ENCODE measurements around the gene MYH9. TPM values are rescaled to one million over a fixed set of nuclear protein-coding genes. Genes with fewer than 3 reads are reported as not detected.

Gene MYH9
- total and polyA plus RNA-seq, 2 experiments from 2014 or later = 58.4 to 233 TPM

DNA sequence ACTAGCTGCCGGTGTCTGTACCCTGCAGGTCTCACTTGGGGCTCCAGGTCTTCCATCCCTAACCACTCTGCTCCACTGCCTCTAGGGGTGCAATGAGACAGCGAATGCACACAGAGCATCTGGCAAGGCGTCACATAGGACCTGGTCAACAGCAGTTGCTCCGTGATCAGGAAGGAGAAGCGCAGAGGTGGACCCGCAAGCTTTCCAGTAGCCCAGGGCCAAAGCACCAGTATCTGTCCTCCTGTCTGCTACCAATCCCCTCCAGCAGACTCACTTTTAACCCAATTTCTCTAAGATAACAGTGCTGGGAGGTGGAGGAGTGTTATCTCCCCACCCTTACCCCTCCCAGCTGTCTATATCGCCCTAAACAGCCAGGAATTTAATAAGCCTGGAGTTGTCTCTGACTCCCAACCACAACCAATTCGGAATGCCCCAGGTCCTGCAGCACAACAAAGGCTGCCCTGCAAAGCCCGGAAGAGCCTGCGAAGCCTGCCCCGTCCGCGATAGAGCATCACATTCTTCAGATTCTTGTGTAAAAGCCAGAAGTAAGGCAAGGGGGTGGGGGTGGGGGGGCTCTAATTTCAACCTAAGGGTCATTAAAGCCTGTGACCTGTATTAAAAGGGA is 19.3 kb downstream of the MYH9 start:
- Mint-ChIP-seq H3K4me3 (peak overlapping the region; percentile 58), H3K27ac (peak overlapping the region; percentile 99), H3K36me3 (ENCODE audit: low read depth) (peaks cover 17% of the 10 kb centered on the region), H3K27me3 (ENCODE audit: insufficient read depth, low read depth, poor library complexity) (peaks cover 18% of the 10 kb centered on the region), H3K4me1 (peaks cover 89% of the 10 kb centered on the region), H3K9me3 (no peaks in the 10 kb centered on the region)
- H3K36me3 ChIP-seq (ENCODE audit: insufficient read depth) = 0 out of 2 replicates have a peak, but pooled peaks cover 5% of the 10 kb centered on the region
- peaks cover 95% of the 10 kb centered on the region for H3K4me1 ChIP-seq (ENCODE audit: insufficient read depth)
- peak overlapping the region; percentile 37; the same call in 1 of the 2 replicates for H3K4me3 ChIP-seq
- H3K9me2 ChIP-seq (ENCODE audit: insufficient read depth) = no peaks in the 10 kb centered on the region
- peaks cover 95% of the 10 kb centered on the region for H3K79me2 ChIP-seq (replicated peaks; ENCODE audit: insufficient read depth)
- H3K27ac ChIP-seq (ENCODE audit: low read depth) = peak overlapping the region; percentile 99
- peak overlapping the region; percentile 68 for H3K4me2 ChIP-seq
- peaks cover 31% of the 10 kb centered on the region for H3F3A ChIP-seq (replicated peaks; ENCODE audit: low read depth)
- DNase-seq (ENCODE audit: low spot score) = peak; percentile 98
- ATAC-seq = peak; percentile 81
- H4K20me1 ChIP-seq (replicated peaks; ENCODE audit: insufficient read depth) = peaks cover 34% of the 10 kb centered on the region; the same call in 1 of the 2 replicates
- H3K27me3 ChIP-seq (ENCODE audit: insufficient read depth) = no peaks in the 10 kb centered on the region
- TF ChIP-seq EZH2phosphoT487 (IDR thresholded peaks at IDR 0.05; ENCODE audit: unreplicated experiment) = no peak
- no peak for TF ChIP-seq JUNB (IDR thresholded peaks at IDR 0.05; ENCODE audit: unreplicated experiment)
- TF ChIP-seq, protein P1, sequence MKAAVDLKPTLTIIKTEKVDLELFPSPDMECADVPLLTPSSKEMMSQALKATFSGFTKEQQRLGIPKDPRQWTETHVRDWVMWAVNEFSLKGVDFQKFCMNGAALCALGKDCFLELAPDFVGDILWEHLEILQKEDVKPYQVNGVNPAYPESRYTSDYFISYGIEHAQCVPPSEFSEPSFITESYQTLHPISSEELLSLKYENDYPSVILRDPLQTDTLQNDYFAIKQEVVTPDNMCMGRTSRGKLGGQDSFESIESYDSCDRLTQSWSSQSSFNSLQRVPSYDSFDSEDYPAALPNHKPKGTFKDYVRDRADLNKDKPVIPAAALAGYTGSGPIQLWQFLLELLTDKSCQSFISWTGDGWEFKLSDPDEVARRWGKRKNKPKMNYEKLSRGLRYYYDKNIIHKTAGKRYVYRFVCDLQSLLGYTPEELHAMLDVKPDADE (IDR thresholded peaks at IDR 0.05) = 0 out of 2 replicates have a peak, but pooled peaks have one; percentile 26
- TF ChIP-seq, protein P2, sequence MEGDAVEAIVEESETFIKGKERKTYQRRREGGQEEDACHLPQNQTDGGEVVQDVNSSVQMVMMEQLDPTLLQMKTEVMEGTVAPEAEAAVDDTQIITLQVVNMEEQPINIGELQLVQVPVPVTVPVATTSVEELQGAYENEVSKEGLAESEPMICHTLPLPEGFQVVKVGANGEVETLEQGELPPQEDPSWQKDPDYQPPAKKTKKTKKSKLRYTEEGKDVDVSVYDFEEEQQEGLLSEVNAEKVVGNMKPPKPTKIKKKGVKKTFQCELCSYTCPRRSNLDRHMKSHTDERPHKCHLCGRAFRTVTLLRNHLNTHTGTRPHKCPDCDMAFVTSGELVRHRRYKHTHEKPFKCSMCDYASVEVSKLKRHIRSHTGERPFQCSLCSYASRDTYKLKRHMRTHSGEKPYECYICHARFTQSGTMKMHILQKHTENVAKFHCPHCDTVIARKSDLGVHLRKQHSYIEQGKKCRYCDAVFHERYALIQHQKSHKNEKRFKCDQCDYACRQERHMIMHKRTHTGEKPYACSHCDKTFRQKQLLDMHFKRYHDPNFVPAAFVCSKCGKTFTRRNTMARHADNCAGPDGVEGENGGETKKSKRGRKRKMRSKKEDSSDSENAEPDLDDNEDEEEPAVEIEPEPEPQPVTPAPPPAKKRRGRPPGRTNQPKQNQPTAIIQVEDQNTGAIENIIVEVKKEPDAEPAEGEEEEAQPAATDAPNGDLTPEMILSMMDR (conservative IDR thresholded peaks at IDR 0.05; ENCODE audit: low read depth in 2 of 2) = 0 out of 4 replicates have a peak, but pooled peaks of 1 of the 2 experiments have one; percentile 22
- TF ChIP-seq NANOG (IDR thresholded peaks at IDR 0.05; ENCODE audit: borderline replicate concordance) = no peak; the same call in 1 of the 2 replicates
- TF ChIP-seq EZH2 (IDR thresholded peaks at IDR 0.05; ENCODE audit: low read depth, unreplicated experiment) = no peak
- no peak for TF ChIP-seq ZNF114 (CRISPR knock-in tag; IDR thresholded peaks at IDR 0.05)
- no peak for TF ChIP-seq CREB1 (CRISPR knock-in tag; IDR thresholded peaks at IDR 0.05; ENCODE audit: low read depth)
- no peak for TF ChIP-seq STAT1 (IDR thresholded peaks at IDR 0.05; ENCODE audit: unreplicated experiment)
- no peak for TF ChIP-seq POLR2AphosphoS5 (IDR thresholded peaks at IDR 0.05; ENCODE audit: low read depth)
- TF ChIP-seq, protein P3, sequence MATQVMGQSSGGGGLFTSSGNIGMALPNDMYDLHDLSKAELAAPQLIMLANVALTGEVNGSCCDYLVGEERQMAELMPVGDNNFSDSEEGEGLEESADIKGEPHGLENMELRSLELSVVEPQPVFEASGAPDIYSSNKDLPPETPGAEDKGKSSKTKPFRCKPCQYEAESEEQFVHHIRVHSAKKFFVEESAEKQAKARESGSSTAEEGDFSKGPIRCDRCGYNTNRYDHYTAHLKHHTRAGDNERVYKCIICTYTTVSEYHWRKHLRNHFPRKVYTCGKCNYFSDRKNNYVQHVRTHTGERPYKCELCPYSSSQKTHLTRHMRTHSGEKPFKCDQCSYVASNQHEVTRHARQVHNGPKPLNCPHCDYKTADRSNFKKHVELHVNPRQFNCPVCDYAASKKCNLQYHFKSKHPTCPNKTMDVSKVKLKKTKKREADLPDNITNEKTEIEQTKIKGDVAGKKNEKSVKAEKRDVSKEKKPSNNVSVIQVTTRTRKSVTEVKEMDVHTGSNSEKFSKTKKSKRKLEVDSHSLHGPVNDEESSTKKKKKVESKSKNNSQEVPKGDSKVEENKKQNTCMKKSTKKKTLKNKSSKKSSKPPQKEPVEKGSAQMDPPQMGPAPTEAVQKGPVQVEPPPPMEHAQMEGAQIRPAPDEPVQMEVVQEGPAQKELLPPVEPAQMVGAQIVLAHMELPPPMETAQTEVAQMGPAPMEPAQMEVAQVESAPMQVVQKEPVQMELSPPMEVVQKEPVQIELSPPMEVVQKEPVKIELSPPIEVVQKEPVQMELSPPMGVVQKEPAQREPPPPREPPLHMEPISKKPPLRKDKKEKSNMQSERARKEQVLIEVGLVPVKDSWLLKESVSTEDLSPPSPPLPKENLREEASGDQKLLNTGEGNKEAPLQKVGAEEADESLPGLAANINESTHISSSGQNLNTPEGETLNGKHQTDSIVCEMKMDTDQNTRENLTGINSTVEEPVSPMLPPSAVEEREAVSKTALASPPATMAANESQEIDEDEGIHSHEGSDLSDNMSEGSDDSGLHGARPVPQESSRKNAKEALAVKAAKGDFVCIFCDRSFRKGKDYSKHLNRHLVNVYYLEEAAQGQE (IDR thresholded peaks at IDR 0.05; ENCODE audit: unreplicated experiment) = no peak
- no peak for TF ChIP-seq ZNF331 (CRISPR knock-in tag; IDR thresholded peaks at IDR 0.05; ENCODE audit: low read depth)
- H2AFZ ChIP-seq = no peak overlapping the region
